NT2/D1 (cell line): ENCODE data around the gene SLC34A3.

ENCODE experiments used
- DNase-seq: peaks from one replicate; pipeline ENCODE4 v3.0.0-alpha.2; 2011; ENCODE audit warnings: low read depth, low spot score
- H3K27me3 ChIP-seq: 2 replicates; pipeline ENCODE4 v1.6.0; 2011; ENCODE audit warnings: mild to moderate bottlenecking; ENCODE audit not compliant: insufficient read length, insufficient read depth
- H3K36me3 ChIP-seq: 2 replicates; pipeline ENCODE4 v1.6.1; 2011; ENCODE audit warnings: mild to moderate bottlenecking, low read length, mixed read lengths; ENCODE audit not compliant: insufficient read depth, insufficient read length
- H3K4me1 ChIP-seq: 2 replicates; pipeline ENCODE4 v1.5.1; 2011; ENCODE audit not compliant: insufficient read depth, insufficient read length
- H3K4me3 ChIP-seq: 2 replicates; pipeline ENCODE4 v1.5.1; 2011; ENCODE audit warnings: low read depth; ENCODE audit not compliant: insufficient read length
- H3K9ac ChIP-seq: 2 replicates; pipeline ENCODE4 v1.6.0; 2011; ENCODE audit warnings: low read depth; ENCODE audit not compliant: insufficient read length
- H3K9me3 ChIP-seq: 2 replicates; pipeline ENCODE4 v1.5.1; 2011; ENCODE audit warnings: mild to moderate bottlenecking, low read length; ENCODE audit not compliant: insufficient read depth
- SUZ12 ChIP-seq: IDR thresholded peaks from 2 replicates; pipeline ENCODE4 v1.6.1; 2011; ENCODE audit not compliant: insufficient read length, insufficient read depth; ENCODE audit errors: extremely low read depth
- YY1 ChIP-seq: IDR thresholded peaks from 2 replicates; pipeline ENCODE4 v1.6.1; 2011; ENCODE audit not compliant: insufficient read length, insufficient read depth
- ZNF274 ChIP-seq: IDR thresholded peaks from 2 replicates; pipeline ENCODE4 v1.6.1; 2011; ENCODE audit warnings: mild to moderate bottlenecking, low read depth, low read length

Gene SLC34A3

GRCh38 chr9:137198051-137198901 is 32.4 kb upstream of the SLC34A3 start:
- Histone ChIP-seq H3K36me3 (peaks cover 33% of the 10 kb centered on the region), H3K9ac (peak overlapping the region; percentile 77), H3K27me3 (no peaks in the 10 kb centered on the region), H3K9me3 (no peaks in the 10 kb centered on the region), H3K4me1 (peaks cover 33% of the 10 kb centered on the region), H3K4me3 (peak overlapping the region; percentile 37)
- no peak for TF ChIP-seq ZNF274
- DNase-seq, result no peak

- Histone ChIP-seq H3K4me1 (peaks cover 31% of the 10 kb centered on the region), H3K9ac (peak overlapping the region; percentile 77), H3K36me3 (peaks cover 33% of the 10 kb centered on the region), H3K9me3 (no peaks in the 10 kb centered on the region), H3K4me3 (peak overlapping the region; percentile 37), H3K27me3 (no peaks in the 10 kb centered on the region)
- DNase-seq, result no peak
- TF ChIP-seq YY1 (no peak), SUZ12 (no peak), ZNF274 (no peak)
These were observed 31.8 kb upstream of the SLC34A3 start for GRCh38 chr9:137198902-137199283.

GRCh38 chr9:137199411-137200121 is 31.1 kb upstream of the SLC34A3 start:
- Histone ChIP-seq H3K4me1 (peaks cover 27% of the 10 kb centered on the region), H3K36me3 (peaks cover 40% of the 10 kb centered on the region), H3K9me3 (no peaks in the 10 kb centered on the region), H3K9ac (peak overlapping the region; percentile 77), H3K27me3 (no peaks in the 10 kb centered on the region), H3K4me3 (peak overlapping the region; percentile 37)
- TF ChIP-seq SUZ12 (no peak), YY1 (no peak), ZNF274 (no peak)
- no peak for DNase-seq

GRCh38 chr9:137200311-137201204 is 30.1 kb upstream of the SLC34A3 start, which contains the start of gene TPRN:
Gene TPRN, minus strand, starts transcription at chr9:137200741. Its CDS starts 30 bp downstream, at chr9:137200711.
- H3K27me3 ChIP-seq, result no peaks in the 10 kb centered on the region

GRCh38 chr9:137201205-137201868 is 29.4 kb upstream of the SLC34A3 start:
- H3K4me3 ChIP-seq, result peak overlapping the region; percentile 80
- peak overlapping the region; percentile 98 for H3K9ac ChIP-seq
- no peaks in the 10 kb centered on the region for H3K9me3 ChIP-seq
- no peak for DNase-seq
- H3K36me3 ChIP-seq, result peaks cover 30% of the 10 kb centered on the region
- peaks cover 18% of the 10 kb centered on the region for H3K4me1 ChIP-seq
- TF ChIP-seq YY1 (no peak), ZNF274 (no peak), SUZ12 (no peak)
- H3K27me3 ChIP-seq, result no peaks in the 10 kb centered on the region

More at GRCh38 chr9:137200311-137201204, 30.1 kb upstream of the SLC34A3 start, which contains the start of gene TPRN:
- Histone ChIP-seq H3K4me1 (peaks cover 21% of the 10 kb centered on the region), H3K9ac (peak within 1 kb of the TSS; percentile 98), H3K36me3 (peaks cover 34% of the 10 kb centered on the region), H3K9me3 (no peaks in the 10 kb centered on the region), H3K4me3 (peak within 1 kb of the TSS; percentile 80)
- DNase-seq, result peak; percentile 99
- TF ChIP-seq ZNF274, result no peak
- TF ChIP-seq YY1, result no peak

DNA sequence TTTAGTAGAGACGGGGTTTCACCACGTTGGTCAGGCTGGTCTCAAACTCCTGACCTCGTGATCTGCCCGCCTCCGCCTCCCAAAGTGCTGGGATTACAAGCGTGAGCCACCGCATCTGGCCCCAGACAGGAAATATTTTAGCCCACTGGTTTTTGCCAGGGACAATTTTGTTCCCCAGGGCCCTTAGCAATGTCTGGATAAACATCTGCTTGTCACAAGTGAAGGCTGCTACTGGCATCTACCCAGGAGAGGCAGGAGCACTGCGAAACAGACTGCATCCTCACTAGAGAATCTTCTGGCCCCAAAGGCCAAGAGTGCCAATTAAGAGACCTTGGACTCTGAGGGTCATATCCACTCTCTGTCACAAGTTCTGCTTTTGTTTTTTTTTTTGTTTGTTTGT is 27.7 kb upstream of the SLC34A3 start:
- Histone ChIP-seq H3K4me3 (no peak overlapping the region), H3K9me3 (no peaks in the 10 kb centered on the region), H3K4me1 (peaks cover 26% of the 10 kb centered on the region), H3K27me3 (no peaks in the 10 kb centered on the region), H3K9ac (peak overlapping the region; percentile 53), H3K36me3 (peaks cover 34% of the 10 kb centered on the region)
- DNase-seq, result no peak
- no peak for TF ChIP-seq SUZ12
